COLO668 (cell line): ENCODE data around the gene VPS13D.
A peak's percentile ranks its signal among the peaks of the same experiment; 100 is the strongest.
"Not testable (repeated sequence)": the region's sequence is repeated elsewhere in the genome, so short reads cannot be mapped to it uniquely, and the experiment has no call there.

Experiments
- DNase-seq: peaks from one replicate; lab custom pipeline; 2025; ENCODE audit not compliant: unreplicated experiment; lab: John Stamatoyannopoulos, UW

The VPS13D gene

GRCh38 chr1:12444329-12444841 lies 214.6 kb downstream of the VPS13D start:
- DNase-seq = no peak

GRCh38 chr1:12445257-12445656 lies 215.4 kb downstream of the VPS13D start:
- DNase-seq = no peak

GRCh38 chr1:12446593-12446992 lies 216.8 kb downstream of the VPS13D start:
- no peak for DNase-seq

GRCh38 chr1:12447307-12447706 lies 217.5 kb downstream of the VPS13D start:
- no peak for DNase-seq

GRCh38 chr1:12447849-12448312 lies 218.1 kb downstream of the VPS13D start:
- DNase-seq = no peak

GRCh38 chr1:12448746-12449177 lies 218.9 kb downstream of the VPS13D start:
- no peak for DNase-seq

- DNase-seq = no peak
Measured at GRCh38 chr1:12450090-12450755, 220.4 kb downstream of the VPS13D start.

GRCh38 chr1:12450756-12451559 lies 221.1 kb downstream of the VPS13D start:
- DNase-seq = no peak

GRCh38 chr1:12451560-12451900 lies 221.7 kb downstream of the VPS13D start:
- DNase-seq = no peak

GRCh38 chr1:12452262-12452661 lies 222.4 kb downstream of the VPS13D start:
- no peak for DNase-seq

GRCh38 chr1:12453400-12454343 lies 223.8 kb downstream of the VPS13D start:
- no peak for DNase-seq

GRCh38 chr1:12454406-12455391 lies 224.9 kb downstream of the VPS13D start:
- DNase-seq = no peak

GRCh38 chr1:12456081-12456480 lies 226.3 kb downstream of the VPS13D start:
- DNase-seq = not testable (repeated sequence)

- DNase-seq = no peak
Measured at GRCh38 chr1:12456979-12457378, 227.1 kb downstream of the VPS13D start.

GRCh38 chr1:12457771-12458170 lies 227.9 kb downstream of the VPS13D start:
- no peak for DNase-seq

- DNase-seq = no peak
Measured at GRCh38 chr1:12458571-12458970, 228.7 kb downstream of the VPS13D start.

GRCh38 chr1:12460121-12460520 lies 230.3 kb downstream of the VPS13D start:
- DNase-seq = no peak

GRCh38 chr1:12460911-12461621 lies 231.2 kb downstream of the VPS13D start:
- DNase-seq = peak; percentile 23

GRCh38 chr1:12461754-12462153 lies 231.9 kb downstream of the VPS13D start:
- DNase-seq = no peak
